ENCODE results near the gene PRRC2C.
"Not testable (repeated sequence)": the region's sequence is repeated elsewhere in the genome, so short reads cannot be mapped to it uniquely, and the experiment has no call there.

PRRC2C gene

DNA sequence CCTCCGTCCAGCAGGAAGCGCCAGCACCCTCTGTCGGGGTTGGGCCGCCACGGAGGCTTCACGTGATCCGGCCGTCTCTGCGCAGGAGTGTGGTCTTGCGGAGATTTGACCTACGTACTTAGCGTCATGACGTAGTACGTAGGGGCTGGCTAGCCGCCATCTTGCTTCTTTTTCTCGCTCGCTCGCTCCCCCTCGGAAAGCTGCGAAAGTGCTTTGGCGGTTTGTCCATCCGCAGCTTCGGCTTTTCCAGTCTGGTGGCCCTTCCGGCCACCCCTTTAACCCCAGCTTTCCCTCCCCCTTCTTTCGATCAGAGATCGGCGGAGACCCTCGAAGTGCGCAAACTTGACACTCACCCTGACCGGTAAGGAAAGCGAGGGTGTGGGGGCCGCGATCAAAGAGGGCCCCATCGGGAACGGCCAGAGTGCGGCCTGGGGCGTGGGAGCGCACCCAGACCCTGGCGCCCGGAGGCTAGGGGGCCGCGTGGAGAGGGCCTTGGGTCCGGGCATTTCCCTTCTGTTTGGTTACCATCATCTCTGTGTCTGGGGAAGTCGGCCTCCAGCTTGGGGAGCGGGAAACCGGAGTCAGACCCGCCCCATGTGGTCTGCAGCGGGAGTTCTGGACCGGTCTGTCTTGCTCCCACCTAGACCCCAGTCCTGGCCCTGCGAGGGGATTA is at the start of gene PRRC2C:
Gene PRRC2C, plus strand, starts transcription at position 156 of the 673 bp plus-strand sequence. CDS start 26,559 bp downstream, outside the sequence.
- peak; percentile 95 for DNase-seq (ENCODE audit: low spot score)

DNA sequence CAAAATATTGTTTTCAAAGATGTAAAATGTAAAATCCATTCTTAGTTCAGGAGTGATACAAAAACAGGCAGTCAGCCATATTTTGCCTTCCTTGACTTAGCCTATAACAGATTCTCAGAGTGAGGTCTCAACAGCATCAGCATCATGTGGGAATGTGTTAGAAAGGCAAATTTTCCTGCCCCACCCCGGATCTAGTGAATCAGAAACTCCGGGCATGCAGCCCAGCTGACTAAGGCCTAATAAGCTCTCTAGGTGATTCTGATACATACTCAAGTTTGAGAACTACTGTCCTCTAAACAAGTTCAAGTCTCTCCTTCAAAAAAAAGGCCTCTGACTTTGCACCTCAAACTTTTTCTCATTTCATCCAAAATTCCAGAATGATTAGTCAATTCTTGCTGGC is 46.9 kb upstream of the PRRC2C start:
- no peak for DNase-seq (ENCODE audit: low spot score)

DNA sequence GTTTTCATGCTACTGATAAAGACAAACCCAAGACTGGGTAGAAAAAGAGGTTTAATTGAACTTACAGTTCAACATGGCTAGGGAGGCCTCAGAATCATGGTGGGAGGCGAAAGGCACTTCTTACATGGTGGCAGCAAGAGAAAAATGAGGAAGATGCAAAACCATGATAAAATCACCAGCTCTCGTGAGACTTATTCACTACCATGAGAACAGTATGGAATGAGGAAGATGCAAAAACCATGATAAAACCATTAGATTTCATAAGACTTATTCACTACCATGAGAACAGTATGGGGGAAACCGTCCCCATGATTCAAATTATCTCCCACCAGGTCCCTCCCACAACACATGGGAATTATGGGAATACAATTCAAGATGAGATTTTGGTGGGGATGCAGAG is 45.1 kb upstream of the PRRC2C start:
- DNase-seq (ENCODE audit: low spot score): not testable (repeated sequence)

DNA sequence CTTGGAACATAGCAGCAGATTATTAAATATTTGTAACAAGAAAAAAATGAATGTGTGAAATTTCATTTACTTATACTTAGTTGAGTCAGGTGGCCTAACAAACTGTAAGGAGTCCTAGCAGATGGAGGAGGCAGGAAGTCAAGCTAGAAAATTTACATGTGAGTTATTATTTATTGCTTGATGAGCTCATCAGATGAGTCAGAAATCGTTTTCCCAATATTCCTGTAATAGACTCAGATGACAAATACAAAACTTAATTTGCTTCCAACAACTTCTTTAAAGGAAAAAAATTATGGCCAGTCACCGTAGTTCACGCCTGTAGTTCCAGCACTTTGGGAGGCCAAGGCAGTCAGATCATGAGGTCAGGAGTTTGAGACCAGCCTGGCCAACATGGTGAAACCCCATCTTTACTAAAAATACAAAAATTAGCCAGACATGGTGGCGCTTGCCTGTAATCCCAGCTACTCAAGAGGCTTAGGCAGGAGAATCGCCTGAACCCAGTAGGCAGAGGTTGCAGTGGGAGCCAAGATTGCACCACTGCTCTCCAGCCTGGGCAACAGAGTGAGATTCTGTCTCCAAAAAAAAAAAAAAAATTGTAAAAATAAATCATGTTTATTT is 43.9 kb upstream of the PRRC2C start:
- not testable (repeated sequence) for DNase-seq (ENCODE audit: low spot score)

DNA sequence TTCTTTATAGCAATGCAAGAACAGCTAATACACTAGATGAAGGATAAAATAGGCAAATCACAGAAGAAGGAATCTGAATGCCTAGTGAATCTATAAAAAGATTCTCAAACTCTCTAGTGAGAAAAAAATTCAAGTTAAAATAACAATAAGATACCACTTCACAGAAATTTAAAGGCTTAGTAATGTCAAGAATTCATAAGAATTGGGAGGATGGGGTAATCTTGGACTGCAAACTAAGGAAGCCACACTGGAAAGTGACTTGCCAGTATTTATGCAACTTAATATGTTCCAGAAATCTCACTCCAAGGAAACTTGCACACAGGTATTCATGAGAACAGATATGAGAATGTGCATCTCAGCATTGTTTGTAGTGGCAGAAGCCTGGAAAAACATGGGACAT is 38.9 kb upstream of the PRRC2C start:
- no peak for DNase-seq (ENCODE audit: low spot score)

DNA sequence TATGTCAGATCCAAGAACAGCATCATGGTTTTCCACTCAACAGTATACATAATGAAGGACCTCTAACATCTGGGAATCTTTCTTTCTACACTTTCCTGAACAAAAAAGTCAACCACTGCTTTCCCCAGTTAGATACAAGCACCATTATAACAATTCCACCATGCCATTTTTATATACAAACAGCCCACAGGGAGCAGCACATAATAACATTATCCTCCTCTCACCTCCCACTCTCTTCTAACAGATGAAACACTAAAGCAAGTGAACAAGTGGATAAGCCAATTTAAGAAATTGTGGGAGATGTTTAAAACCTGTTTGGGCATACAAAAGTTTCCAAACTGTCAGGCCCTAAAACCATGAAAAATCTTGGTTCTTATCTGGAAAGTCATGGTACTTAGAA is 29.4 kb upstream of the PRRC2C start:
- no peak for DNase-seq (ENCODE audit: low spot score)

DNA sequence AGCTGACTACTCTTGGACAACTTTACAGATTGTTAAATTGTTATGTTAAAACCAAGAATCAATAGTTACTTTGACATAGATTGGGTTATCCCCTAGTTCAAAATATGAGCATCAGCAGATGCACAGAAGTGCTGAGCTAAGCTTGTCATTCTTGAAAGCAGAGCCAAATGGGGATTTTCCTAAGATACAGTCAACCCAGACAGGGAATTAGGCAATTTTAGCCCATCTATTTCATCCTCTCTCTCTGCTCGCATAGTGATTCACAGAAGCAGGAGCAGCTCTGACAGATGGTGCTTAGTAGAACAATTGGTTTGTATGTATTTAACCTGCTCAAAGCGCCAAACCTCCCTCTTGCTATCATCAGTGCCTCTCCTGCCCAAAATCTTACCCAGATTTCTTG is 27.9 kb upstream of the PRRC2C start:
- DNase-seq (ENCODE audit: low spot score): no peak

DNA sequence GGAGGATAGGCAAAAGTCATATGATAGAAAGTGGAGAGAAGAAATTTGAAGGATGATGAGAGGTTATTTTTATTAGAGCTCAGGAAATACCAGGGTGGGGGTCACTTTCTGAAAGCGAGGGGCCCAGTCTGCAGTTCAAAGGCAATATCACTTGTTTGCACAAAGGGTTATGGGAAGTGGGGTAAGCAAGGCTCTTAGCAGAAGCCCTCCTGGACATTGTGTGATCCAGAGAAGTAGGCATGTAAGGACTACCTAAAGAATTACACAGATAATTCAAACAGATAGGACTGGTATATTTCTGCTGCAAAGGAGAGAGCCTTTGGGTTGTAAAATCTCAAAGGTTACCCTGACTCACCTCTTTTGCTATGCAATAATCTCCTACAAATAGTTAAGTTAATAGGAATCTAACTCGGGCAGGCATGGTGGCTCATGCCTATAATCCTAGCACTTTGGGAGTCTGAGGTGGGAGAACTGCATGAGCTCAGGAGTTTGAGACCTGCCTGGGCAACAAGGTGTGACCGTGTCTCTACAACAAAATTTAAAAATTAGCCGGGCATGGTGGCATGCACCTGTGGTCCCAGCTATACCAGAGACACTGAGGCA is 25.2 kb upstream of the PRRC2C start:
- DNase-seq (ENCODE audit: low spot score): no peak

DNA sequence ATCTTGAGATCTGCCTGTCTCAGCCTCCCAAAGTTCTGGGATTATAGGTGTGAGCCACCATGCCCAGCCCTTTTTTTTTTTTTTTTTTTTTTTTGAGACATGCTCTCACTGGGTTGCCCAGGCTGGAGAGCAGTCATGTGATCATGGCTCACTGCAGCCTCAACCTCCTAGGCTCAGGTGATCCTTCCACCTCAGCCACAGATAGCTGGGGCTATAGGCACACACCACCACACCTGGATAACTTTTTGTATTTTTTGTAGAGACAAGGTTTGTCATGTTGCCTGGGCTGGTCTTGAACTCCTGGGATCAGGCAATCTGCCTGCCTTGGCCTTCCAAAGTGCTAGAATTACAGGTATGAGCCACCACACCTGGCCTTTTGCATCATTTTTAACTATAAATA is 17.7 kb upstream of the PRRC2C start:
- DNase-seq (ENCODE audit: low spot score): no peak

DNA sequence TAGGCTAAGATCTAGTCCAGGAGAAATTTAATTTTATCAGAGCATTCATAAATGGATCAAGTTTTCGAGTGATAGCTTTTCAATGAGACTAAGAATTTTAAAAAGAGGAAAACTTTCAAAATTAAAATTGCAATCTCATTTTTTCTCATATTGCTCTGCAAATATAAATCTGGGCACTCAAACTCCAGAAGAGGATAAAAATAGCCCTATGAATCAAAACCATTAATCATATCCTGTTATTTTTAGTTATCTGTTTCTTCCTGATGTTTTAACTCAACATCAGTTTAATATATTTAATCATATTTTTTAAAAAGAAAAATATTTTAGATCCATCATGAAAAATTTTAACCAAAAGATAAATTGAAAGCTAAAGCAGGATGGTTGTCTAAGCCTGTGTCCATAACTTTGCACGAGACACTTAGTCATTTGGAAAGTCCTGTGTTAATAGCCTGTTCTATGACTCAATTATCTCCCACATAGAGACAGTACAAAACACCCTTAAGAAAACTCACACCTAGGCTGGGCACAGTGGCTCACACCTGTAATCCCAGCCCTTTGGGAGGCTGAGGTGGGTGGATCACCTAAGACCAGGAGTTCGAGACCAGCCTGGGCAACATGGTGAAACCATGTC is 17.1 kb upstream of the PRRC2C start:
- no peak for DNase-seq (ENCODE audit: low spot score)

DNA sequence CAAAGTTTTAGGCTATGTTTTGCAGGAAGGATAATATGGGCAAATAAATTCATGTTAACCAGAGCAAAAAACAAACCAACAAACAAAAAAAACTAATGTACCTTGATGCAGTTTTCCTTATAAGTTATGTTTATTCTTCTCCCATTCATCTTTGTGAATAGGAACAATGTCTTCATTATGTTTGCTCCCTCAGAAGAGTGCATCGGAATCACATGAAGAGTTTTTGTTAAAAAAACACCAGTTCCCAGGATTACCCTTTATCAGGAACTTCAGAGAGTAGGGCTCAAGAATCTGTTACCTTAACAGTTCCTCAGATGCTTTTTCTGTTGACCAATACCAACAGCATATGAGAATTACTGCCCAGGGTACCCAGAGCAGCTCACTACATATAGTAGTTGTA is 14.6 kb upstream of the PRRC2C start:
- no peak for DNase-seq (ENCODE audit: low spot score)

DNA sequence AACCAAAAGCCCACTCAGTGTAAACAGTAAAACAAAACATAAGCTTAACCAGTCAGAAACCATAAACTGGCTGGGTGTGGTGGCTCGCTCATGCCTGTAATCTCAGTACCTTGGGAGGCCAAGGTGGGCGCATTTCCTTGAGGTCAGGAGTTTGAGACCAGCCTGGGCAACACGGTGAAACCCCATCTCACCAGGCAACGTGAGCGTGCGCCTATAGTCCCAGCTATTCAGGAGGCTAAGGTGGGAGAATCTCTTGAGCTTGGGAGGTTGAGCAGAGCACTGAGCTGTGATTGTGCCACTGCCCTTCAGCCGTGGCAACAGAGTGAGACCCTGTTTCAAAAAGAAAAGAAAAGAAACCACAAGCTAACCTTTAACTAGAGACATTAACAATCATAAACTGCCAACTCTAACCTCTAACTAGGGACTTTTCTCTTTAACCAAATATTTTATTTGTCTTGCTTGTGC is 13.1 kb upstream of the PRRC2C start:
- DNase-seq (ENCODE audit: low spot score): no peak

DNA sequence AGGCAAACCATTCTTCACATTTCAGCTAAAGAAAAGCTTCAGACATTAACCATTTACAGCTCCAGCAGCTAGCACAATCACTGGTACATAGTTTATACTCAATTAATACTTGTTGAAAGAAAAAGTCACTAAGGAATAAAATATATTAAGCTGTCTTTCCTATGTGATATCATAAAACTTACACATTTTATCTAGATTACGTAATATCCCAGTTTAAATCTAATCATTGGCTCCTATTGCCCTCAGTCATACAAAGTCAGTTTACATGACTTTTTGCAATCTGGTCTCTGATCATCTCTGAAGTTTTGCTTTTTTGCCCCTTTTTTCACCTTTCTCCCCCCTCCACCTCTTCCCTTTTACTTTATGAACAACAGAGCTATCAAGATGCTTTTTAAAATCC is 8.5 kb upstream of the PRRC2C start:
- no peak for DNase-seq (ENCODE audit: low spot score)

DNA sequence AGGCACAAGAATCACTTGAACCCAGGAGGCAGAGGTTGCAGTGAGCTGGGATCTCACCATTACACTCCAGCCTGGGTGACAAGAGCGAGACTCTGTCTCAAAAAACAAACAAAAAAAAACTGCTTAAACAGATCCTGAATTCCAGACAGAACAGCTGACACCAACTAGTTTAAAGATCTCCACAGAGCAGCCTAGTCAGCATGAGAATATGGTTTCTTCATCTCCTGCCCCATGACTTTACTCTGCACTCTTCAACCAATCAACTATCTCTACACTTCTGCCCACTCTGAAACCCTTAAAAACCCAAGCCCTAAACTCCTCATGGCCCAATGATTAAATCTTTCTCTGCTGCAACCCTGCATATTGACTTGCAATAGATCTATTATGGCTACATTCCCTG is 7.5 kb upstream of the PRRC2C start:
- no peak for DNase-seq (ENCODE audit: low spot score)

DNA sequence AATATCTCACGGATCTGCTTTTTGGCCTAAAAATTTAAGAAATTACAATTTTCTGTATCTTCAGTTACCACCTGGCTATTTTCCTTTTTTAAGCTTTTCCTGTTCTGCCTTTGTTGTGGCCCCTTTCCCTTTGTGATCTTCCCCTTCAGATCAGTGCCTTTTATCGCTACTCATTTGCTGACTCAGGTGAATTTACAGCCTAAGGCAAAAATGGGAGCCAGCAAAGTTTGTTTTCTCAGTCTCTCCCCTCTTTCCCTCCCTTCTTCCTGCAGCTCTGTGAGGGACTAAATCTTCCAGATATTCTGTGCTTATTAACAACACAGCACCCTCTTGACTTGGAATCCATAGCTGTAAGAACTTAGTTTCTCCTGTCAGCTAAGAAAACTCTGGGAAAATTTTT is 5.3 kb upstream of the PRRC2C start:
- no peak for DNase-seq (ENCODE audit: low spot score)

DNA sequence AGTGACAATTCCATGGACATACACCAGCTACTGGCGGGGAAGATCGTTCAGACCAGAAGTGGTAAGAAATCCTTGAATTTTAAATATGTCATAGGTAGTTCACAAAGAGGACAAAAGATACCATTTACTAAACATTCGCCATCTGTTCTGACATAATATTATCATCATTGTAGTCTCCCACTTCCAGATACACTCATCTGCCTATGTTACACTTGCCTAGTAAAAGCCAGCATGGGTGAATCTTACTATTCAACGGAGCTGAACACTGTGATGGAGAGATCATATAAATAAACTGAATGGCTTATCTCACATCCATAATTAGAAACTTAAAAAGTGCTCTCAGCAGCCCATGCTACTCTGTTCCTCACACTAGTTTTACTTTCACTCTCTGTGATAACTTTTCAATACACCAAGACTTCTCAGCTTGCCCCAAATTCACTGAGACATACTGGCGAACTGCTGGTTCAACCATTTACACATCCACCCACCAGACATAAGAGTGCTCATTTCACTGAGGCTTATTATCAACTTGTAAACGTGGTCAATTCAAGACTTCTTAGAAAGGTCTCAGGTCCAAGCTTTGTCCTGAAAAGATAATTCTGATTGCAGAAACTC is 463 bp upstream of the PRRC2C start:
- no peak for DNase-seq (ENCODE audit: low spot score)

DNA sequence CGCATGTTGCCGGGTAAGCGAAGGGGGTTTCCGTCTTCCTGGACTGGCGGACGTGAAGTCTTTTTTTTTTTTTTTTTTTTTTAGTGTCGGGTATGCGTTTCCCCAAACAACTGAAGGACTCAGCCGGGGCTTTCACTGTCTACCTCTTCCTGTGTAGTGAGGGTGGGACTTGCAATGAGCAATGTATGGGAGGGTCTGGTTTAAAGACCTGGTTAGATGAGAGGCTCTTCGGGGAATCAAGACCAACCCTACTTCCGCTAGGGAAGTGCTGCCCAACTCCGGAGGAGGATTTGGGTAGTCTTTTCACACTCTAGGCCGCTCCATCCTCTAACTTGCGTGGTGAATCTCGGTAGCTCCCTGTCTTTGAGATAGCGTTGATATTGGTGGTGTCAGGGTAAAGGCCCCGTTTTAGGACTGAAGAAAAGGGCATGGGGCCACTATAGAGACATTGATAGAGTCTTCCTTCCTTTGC is 754 bp downstream of the PRRC2C start:
- DNase-seq (ENCODE audit: low spot score): no peak

DNA sequence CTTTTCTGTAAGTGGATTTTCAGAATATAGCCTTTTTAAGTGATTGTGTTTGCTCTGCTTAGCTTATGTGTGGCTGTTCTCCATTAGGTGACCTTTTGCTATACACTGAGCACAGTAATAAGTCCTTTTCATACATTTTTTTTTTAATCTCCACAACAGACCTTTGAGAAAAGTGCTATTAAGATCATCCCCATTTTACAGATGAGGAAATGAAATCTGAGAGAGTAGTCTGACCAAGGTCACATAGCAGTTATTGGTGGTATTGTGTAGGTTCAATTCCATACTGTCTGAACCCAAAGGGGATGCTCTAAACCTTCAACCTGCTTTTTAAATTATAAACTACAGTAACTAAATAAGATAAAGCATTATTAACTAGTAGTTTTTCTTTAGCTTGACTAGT is 1.7 kb downstream of the PRRC2C start:
- no peak for DNase-seq (ENCODE audit: low spot score)

DNA sequence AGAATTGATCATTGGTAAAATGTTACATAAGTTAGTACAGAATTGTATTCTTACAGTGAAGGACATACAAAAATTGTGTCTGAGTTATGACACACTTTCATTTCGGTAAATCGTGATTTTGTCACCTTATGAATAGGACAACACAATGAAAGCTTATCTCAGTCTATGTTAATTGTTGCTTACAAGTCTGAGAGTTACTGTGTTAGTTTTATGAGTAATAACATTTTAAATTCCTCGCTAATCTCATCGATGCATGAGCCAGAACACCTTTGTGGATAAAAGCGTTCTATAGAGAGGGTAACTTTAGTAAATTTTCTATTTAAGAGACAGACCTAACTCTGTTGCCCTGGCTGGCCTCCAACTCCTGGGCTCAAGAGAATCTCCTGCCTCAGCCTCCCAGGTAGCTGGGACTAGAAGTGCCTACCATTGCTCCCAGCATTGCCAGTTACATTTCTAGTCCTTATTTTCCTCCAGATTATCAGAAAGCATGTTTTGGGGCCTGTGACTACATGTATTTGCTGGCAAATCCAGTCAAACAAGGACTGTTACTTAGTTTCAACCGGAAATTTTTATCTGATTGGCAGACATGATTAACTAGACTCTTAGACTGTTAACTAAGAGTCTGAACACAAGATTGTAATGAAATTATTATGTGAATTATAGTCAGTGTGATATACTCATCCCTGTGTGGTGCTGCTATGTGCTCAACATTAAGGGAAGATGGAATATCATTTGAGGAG is 3.0 kb downstream of the PRRC2C start:
- DNase-seq (ENCODE audit: low spot score): no peak

DNA sequence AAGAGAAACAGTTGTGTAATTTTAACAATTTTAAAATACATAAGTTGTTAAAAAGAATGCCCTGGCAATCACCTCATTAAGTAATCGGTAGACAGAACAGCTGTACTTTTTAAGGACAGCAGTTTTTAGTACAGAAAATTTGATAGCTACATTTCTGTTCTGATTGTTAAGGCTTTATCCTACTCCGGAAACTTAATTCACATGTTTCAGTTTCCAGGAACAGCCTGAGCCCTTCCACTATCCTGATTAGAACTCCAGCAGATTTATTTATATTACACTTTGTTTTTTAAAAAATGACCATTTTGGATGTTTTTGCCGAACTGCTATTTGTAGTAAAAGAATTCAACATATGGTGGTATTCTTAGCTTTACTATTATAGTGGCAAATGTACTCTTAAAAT is 8.7 kb downstream of the PRRC2C start:
- no peak for DNase-seq (ENCODE audit: low spot score)

DNA sequence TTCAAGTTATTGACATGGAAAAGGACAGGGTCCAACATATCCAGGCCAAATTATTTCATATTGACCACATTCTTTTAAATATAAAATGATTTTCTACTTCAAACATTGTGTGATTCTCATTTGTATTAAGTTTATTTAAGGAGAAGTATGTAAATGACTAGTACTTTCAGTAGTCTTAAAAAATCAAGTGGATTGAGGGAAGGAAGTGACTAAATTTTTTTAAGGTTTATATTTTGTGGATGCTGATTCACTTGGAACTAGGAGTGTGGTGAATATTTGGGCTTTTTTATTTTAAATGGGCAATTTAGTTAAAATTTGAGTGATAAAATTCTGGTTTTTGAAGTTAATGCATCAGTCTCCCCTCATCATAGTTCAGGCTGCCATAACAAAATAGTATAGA is 10.1 kb downstream of the PRRC2C start:
- DNase-seq (ENCODE audit: low spot score): no peak

DNA sequence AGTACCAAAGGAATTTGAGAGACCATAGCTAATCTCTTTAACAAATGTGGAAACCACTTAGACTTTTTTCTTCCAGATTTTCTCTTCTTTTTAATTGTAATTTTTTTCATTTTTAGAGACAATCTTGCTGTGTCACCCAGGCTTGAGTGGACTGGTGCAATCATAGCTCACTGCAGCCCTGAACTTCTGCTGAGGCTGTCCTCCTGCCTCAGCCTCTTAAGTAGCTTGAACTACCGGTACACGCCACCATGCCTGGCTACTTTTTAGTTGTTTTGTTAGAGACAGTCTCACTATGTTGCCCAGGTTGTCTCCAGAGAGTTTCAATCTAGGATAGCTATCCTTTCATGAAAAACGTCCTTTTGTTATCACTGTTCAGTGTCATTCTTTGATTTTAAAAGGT is 15.0 kb downstream of the PRRC2C start:
- no peak for DNase-seq (ENCODE audit: low spot score)

Data from ecto neural progenitor cell (in vitro differentiated cells).